ENCODE results near the gene MSLN. TPM values are rescaled to one million over a fixed set of nuclear protein-coding genes. Genes with fewer than 3 reads are reported as not detected.
A peak's percentile ranks its signal among the peaks of the same experiment; 100 is the strongest.

Gene MSLN
- total and polyA plus RNA-seq, 2 of the 13 experiments (the other 11 are each of a cell fraction or from before 2014, with no cell fraction given): 2.0 to 2.3 TPM

- TF ChIP-seq TFAP4 (IDR thresholded peaks at IDR 0.05; ENCODE audit: borderline replicate concordance, low read depth) (no peak), ZNF143 (CRISPR knock-in tag; IDR thresholded peaks at IDR 0.05) (no peak), ZNF543 (CRISPR knock-in tag; IDR thresholded peaks at IDR 0.05) (no peak), HNRNPH1 (optimal IDR thresholded peaks at IDR 0.05; ENCODE audit: low read depth, low read length) (no peak), ZNF343 (CRISPR knock-in tag; IDR thresholded peaks at IDR 0.05) (no peak)
These were observed 38.8 kb downstream of the MSLN start (continued) for GRCh38 chr16:799111-799947.

- no peaks in the 10 kb centered on the region for H3K4me1 ChIP-seq (ENCODE audit: insufficient read depth, low read length)
- no peaks in the 10 kb centered on the region for H4K20me1 ChIP-seq (ENCODE audit: insufficient read depth, low read length)
- in situ Hi-C loops (cut with HindIII; ENCODE audit: extremely low pct_ligation_motif_present, low pct_unique_long_range_greater_than_20kb) (loop anchor here (25.0 kb wide), 1 partner anchor 412 kb away; no protein-coding TSS in a partner anchor), intact Hi-C loops (cut with micrococcal nuclease; ENCODE audit: unreplicated experiment) (no loop called here)
- WGBS (ENCODE audit: low lambda C conversion rate): 48% methylated on average over 12 of the region's 57 CpGs
- no peak within 1 kb of the TSS for H2AFZ ChIP-seq (ENCODE audit: low read length)
- peaks cover 22 to 44% of the 10 kb centered on the region in 2 experiments for H3K27me3 ChIP-seq (ENCODE audit: control insufficient read depth in 1 of 2, insufficient read depth in 2 of 2, low read length in 2 of 2)
- no peak; the same call in none of the 3 replicates for ATAC-seq
- H3K36me3 ChIP-seq (replicated peaks in 1 of 2; ENCODE audit: control insufficient read depth in 1 of 2, insufficient read depth in 2 of 2, low read length in 2 of 2): 0 out of 5 replicates have a peak, but pooled peaks cover 1 to 2% of the 10 kb centered on the region in 2 experiments
- BruUV-seq (replicated peaks): no TSS peak
- no peak within 1 kb of the TSS for H3K4me3 ChIP-seq (replicated peaks in 1 of 3; ENCODE audit: insufficient read depth in 1 of 3, low read depth in 2 of 3, low read length in 3 of 3)
- CTCF ChIA-PET (ENCODE audit: low intra/inter-chr PET ratio, low total read pairs): no interaction called here
- no peak within 1 kb of the TSS for H3K27ac ChIP-seq (ENCODE audit: extremely low read length, insufficient read depth, low read length)
- no peaks in the 10 kb centered on the region for H3K9me3 ChIP-seq (ENCODE audit: low read length)
- H3K4me2 ChIP-seq (ENCODE audit: low read depth, low read length): no peak within 1 kb of the TSS
- H3K79me2 ChIP-seq (ENCODE audit: insufficient read depth, low read length): no peaks in the 10 kb centered on the region
- POLR2A ChIA-PET: no interaction called here
- no peak for DNase-seq (ENCODE audit: low spot score)
- no peak within 1 kb of the TSS for H3K9ac ChIP-seq (ENCODE audit: insufficient read depth, low read depth, low read length)
- no peak for FAIRE-seq
- 0 out of 2 replicates have a peak, but pooled peaks have one; percentile 26 for TF ChIP-seq EZH2 (conservative IDR thresholded peaks at IDR 0.05; ENCODE audit: low read depth, low read length)
- peak; percentile 68 for TF ChIP-seq AGO2 (optimal IDR thresholded peaks at IDR 0.05; ENCODE audit: low read depth, low read length)
- TF ChIP-seq ZNF703 (CRISPR knock-in tag; IDR thresholded peaks at IDR 0.05; ENCODE audit: borderline replicate concordance): no peak
These were observed 39.7 kb downstream of the MSLN start, which contains the start of gene GNG13 for GRCh38 chr16:799948-800833. TSS of gene GNG13 (minus strand) at chr16:800734. CDS start at chr16:799077, 1,657 bp downstream.

Data from HepG2 (cell line).